ENCODE results near the gene FAM20C.

FAM20C gene

DNA sequence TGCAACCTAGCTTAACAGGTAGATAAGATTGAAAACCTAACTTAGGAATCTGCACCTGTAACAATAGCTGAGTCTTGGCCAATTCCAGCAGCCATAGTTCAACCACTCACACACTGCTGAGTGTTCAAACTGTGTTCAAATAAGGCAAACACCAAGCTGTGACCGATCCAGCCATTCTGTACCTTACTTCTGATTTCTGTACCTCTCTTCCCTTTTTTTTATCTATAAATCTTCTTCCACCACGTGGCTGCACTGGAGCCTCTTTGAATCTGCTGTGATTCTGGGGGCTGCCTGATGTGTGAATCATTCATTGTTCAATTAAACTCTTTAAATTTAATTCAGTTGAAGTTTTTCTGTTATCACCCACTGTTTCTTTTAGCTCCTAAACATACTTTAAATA, 81.9 kb downstream of the FAM20C start:
- DNase-seq: peak; percentile 90
- in situ Hi-C loops (cut with MboI; ENCODE audit: low pct_unique_long_range_greater_than_20kb, low sequenced_read_pairs): no loop called here

DNA sequence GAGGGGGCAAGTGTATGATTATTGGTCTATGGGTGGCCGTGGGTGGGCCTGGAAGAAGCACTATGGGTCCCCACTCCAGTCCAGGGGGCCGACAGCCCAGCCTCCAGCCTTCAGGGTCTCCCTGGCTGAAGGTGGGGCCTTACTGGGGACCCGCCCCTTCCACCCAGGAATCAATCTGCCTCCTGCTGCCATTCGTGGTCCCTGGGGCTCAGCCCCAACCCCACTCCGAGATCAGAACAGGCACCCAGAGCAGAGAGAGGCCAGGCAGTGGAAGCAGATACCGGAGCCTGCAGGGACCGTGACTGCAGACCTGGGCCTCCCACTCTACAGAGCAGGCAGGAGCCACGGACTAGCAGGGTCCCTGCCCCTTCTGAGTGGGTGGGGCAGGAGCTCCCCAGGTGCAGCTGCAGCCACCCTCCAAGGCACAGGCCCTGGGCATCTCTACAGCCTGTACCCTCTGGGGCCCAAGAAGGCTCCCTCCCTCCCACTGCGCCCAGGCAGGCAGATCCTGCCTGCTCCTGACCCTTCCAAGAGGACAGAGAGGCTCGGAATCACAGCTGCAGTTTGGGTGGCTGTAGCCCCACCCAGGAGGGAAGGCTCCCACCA, 84.0 kb downstream of the FAM20C start:
- in situ Hi-C loops (cut with MboI; ENCODE audit: low pct_unique_long_range_greater_than_20kb, low sequenced_read_pairs): no loop called here
- no peak for DNase-seq

DNA sequence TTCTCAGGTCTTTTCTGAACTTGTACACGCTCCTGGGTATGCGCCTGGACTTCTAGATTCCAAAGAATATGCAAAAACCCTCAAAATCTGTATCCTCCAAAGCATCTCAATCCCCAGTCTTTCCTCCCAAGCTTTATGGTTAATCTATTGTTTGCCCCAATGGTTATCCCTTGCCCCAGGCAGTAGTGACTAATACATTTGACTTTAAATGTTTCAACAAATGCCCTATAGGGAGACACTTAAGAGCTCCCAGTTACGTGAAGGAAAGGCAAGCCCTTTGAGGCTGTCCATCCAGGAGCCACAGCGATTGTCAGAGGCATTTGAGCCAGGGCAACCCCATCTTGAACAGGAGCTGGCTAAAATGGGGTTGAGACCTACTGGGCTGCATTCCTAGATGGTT, 84.9 kb downstream of the FAM20C start:
- in situ Hi-C loops (cut with MboI; ENCODE audit: low pct_unique_long_range_greater_than_20kb, low sequenced_read_pairs): no loop called here
- DNase-seq: no peak

DNA sequence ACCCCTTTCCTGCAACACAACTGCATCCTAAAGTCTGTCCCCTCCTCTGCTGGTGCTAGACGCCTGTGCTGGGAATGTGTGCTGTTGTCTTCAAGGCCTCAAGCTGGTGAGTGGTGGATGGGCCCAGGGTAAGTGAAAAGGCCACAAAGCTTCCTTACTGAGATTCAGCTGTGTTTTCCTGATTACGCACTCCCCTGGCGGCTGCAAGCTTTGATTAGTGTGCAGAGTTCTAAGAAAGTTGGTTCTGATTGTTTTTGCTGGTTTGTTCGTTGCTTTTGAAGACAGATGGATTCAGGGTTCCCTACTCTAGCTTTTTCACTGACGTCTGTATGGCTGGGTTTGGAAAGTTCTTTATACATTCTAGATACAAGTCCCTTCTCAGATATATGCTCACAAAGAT, 85.7 kb downstream of the FAM20C start:
- DNase-seq: no peak
- in situ Hi-C loops (cut with MboI; ENCODE audit: low pct_unique_long_range_greater_than_20kb, low sequenced_read_pairs): no loop called here

DNA sequence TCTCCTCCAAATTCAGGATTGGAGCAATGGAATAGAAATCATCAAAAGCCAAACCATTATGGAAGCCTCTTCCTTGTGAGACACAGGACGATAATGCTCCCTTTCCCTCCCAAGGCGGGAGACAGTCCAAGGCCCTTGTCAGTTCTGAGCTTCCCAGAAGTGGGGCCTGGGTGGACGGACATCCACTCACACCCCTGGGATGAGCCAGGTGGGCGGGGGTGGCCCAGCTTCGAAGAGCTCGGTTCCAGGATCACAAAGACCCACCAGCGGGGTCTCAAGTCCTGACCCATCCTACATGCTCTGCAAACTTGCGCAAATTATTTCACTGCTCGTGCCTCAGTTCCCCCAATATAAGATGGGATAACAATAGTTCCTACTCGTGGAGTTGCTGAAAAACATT, 87.5 kb downstream of the FAM20C start:
- in situ Hi-C loops (cut with MboI; ENCODE audit: low pct_unique_long_range_greater_than_20kb, low sequenced_read_pairs): no loop called here
- DNase-seq: no peak

DNA sequence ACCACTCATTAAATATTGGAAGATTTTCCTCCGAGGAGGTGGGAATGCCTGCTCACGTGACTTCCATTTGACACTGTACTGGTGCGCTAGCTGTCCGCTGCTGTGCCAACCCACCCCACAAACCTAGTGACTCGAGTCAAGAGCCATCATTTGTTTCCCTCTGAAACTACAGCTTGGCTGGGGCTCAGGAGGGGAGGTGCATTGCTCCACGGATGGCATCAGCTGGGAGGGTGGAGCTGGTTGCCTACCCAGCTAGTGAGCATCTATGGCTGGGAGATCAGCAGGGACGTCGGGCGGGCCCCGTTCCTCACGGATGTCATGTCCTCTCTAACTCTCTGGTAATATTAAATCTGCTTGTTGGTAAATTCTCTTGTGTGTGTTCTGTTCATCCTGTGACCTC, 88.1 kb downstream of the FAM20C start:
- DNase-seq: no peak
- in situ Hi-C loops (cut with MboI; ENCODE audit: low pct_unique_long_range_greater_than_20kb, low sequenced_read_pairs): no loop called here

DNA sequence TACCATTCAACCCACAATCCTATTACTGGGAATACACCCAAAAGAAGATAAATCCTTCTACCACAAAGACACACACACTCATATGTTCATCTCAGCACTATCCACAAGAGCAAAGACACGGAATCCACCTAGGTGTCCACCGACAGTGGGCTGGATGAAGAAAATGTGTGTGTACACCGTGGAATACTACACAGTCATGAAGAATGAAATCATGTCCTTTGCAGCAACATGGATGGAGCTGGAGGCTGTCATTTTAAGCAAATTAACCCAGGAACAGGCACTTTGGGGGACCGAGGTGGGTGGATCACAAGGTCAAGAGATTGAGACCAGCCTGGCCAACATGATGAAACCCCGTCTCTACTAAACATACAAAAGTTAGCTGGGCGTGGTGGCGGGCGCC, 89.3 kb downstream of the FAM20C start:
- DNase-seq: no peak
- in situ Hi-C loops (cut with MboI; ENCODE audit: low pct_unique_long_range_greater_than_20kb, low sequenced_read_pairs): no loop called here

DNA sequence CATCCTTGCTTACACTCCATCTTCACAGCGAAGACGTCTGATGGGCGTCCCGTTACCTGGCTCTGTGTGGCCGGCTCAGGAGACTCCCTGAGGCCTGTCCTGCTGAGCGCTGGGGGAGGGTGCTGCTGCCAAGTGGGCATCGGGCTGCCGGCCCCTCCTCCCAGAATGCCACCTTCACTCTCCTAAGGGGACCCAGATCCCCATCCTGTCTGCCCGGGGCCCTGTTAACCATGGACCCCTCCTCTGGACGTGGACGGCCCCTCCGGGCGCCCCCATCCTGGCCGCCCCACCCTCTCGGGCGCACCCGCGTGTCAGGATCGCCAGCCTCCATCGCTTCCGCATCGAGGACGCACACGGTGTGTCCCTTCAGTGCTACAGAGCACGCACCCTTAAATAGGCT, 90.2 kb downstream of the FAM20C start:
- DNase-seq: no peak
- in situ Hi-C loops (cut with MboI; ENCODE audit: low pct_unique_long_range_greater_than_20kb, low sequenced_read_pairs): no loop called here

DNA sequence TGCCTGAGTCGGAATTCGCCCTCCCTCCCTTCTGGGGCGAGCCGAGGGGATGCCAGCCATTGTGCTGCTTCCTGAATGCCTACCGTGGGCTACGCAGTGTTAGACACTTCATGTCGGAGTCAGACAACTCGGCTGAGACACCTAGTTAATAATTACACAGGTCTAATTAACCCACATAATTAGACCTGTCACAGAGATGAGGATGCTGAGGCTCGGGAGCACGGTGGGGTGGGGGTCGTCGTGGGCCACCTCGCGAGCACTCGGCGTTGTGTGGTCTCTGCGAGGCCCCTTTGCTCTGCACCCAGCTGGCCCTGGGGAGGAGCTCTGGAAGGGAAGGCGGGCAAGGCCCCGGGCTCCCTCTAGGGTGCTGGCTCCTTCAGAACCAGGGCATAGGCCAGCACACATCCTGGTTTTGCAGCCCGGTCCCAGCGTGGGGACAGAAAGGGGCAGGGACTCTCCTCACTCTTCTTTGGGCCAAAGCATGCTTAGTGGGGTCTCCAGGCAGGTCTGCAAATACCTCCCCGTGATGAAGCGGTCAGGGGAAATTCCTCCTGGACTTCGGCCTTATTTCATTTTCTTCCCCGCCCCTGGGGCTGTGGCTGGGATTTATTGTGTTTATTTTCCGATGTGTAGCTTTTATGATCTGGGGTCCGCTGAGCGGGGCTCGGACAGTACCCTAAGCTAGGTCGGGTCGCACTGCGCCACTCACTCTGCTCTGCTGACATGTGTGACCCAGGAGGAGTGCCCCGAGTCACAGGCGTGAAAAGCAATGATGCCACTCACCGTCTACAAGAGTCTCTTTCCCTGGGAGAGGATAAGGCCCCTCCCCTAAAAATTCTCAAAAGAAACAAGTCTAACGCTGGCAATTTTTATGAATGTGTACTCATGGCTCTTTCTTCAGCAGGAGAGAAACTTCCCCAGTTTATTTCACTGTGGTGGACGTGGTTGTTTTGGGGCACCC, 92.7 kb downstream of the FAM20C start:
- DNase-seq: no peak
- in situ Hi-C loops (cut with MboI; ENCODE audit: low pct_unique_long_range_greater_than_20kb, low sequenced_read_pairs): no loop called here

DNA sequence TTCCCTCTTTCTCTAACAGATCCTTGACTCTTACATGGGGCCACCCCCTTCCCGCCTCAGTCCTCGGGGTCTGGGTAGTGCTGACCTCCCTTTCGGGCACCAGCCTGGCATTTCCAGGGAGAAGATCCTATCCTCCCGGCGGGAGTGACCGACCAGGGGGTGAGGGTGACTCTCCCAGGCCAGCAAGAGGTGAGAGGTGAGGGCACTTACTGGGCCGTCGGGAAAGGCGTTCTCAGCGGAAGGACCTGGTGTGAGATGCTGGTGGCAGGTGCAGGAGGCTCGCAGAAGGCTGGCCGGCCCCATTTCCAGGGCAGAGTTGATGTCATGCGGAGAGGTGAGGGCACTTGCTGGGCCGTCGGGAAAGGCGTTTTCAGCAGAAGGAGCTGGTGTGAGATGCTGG, 93.4 kb downstream of the FAM20C start:
- in situ Hi-C loops (cut with MboI; ENCODE audit: low pct_unique_long_range_greater_than_20kb, low sequenced_read_pairs): no loop called here
- DNase-seq: no peak

DNA sequence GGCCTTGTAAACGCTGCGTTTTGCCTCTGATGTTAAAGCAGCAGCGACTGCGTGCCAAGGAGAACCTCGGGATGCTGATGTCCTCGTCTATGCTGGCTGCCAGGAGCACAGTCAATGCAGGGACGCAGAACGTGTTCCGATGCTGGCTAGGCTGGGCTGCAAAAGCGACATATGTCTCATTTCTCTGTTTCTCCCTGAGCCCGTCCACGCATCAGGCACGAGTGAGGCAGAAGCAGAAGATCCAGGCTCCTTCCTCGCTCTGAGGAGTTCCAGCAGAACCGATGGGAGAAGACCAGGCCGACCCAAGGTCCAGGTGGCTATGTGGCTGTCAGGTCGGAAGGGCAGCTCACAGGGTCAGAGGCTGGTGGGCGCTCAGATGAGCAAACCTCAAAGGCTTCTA, 93.9 kb downstream of the FAM20C start:
- in situ Hi-C loops (cut with MboI; ENCODE audit: low pct_unique_long_range_greater_than_20kb, low sequenced_read_pairs): no loop called here
- no peak for DNase-seq

DNA sequence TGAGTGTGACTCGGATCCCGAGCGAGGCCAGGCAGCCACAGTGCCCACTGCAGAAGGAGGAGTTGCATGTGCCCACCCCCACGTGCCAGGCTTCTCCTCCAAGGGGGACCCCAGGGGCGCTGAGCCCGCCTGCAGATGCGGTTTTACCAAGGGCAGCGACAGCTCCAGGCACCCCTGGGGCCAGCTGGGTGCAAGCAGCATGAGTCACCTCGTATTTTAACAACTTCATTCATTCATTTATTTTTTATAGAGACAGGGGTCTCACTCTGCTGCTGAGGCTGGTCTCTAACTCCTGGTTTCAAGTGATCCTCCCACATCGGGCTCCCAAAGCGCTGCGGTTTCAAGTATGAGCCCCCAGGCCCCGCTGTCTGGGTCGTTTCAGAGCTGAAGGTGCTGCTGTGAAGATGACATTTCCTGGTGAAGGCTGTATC, 96.3 kb downstream of the FAM20C start:
- DNase-seq: no peak
- in situ Hi-C loops (cut with MboI; ENCODE audit: low pct_unique_long_range_greater_than_20kb, low sequenced_read_pairs): no loop called here

DNA sequence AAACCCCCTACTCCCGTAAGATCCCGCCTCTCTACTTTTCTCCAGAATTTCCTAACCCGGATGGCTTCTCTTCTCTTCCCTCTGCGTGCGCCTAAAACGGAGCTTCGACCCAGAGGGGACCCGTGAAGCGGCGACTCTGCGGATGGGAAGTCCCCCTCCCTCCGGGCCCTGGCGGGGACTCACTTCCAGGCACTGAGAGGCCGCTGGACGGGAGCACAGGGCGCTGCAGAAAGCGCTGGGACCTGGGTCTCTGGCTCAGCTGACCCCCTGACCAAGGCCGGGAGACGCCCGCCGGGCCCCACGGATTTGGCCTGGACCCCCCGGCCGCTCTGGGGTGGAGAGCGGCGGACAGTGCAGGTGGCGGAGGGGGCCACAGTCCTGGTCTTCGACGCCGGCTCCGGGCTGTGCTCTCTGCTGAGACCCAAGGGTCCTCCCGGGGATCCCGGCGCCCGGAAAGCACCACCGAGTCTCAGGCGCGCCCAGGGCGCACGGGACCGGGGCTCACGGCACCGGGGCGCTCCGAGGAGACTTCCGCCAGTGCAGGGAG, 96.9 kb downstream of the FAM20C start:
- DNase-seq: no peak
- in situ Hi-C loops (cut with MboI; ENCODE audit: low pct_unique_long_range_greater_than_20kb, low sequenced_read_pairs): no loop called here

DNA sequence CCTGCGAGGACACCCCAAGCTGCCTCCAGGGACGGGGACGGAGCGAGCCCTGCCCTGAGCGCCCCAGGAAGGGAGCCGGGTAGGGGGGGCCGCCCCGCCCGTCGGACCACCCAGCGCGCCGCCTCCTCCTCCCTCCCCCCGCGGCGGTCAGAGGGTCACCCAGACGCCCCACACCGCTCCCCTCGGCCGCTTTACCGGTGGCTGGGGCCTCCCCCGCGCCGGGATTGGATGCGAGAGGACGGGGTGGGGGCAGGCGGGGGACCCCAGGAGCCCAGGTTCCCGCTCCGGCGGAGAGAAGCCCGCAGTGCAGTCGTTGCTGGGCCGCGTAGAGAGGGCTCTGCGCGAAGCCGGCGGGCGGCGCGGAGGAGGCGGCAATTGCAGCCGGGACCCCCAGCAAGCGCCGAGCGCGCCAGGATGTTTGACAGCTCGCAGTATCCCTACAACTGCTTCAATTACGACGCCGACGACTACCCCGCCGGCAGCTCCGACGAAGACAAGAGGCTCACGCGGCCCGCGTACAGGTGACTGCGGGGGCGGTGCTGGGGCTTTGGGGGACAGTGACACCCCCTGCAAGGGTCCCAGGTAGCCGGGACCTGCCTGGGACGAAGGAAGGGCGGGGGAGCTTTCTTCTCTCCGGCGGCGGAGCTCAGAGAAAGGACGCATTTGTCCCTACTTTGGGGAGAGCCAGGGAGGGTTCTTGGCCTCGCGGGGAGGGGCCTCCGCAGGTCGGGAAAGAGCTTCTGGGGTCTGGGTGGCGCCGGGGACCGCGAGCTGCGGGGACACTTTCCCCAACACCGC, 97.6 kb downstream of the FAM20C start, which contains the start of gene FOXL3:
Gene FOXL3, plus strand, starts transcription at position 415 of the 798 bp plus-strand sequence. Its CDS starts 0 bp downstream, at position 415.
- in situ Hi-C loops (cut with MboI; ENCODE audit: low pct_unique_long_range_greater_than_20kb, low sequenced_read_pairs): no loop called here
- no peak for DNase-seq

DNA sequence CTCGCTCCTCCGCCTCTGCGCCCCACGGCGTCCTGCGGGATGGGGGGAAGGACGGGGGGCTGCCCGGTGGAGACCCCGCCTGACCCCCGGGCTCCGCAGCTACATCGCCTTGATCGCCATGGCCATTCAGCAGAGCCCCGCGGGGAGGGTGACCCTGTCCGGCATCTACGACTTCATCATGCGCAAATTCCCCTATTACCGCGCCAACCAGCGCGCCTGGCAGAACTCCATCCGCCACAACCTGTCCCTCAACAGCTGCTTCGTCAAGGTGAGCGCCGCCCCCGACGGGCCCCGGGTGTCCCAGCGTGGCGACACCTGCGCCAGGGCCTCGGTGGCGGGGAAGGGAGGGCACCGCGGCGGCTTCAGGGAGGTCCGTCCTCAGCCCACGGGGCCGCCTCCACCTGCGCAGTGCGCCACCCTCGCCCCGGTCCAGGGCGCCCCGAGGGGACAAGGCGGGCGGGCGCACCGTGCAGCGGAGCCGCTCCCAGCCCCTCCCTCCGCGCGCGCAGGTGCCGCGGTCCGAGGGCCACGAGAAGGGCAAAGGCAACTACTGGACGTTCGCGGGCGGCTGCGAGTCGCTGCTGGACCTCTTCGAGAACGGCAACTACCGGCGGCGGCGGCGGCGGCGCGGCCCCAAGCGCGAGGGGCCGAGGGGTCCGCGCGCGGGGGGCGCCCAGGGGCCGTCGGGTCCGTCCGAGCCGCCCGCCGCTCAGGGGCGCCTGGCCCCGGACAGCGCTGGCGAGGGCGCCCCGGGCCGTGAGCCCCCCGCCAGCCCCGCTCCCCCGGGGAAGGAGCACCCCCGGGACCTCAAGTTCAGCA, 98.4 kb downstream of the FAM20C start:
- DNase-seq: no peak
- in situ Hi-C loops (cut with MboI; ENCODE audit: low pct_unique_long_range_greater_than_20kb, low sequenced_read_pairs): no loop called here

DNA sequence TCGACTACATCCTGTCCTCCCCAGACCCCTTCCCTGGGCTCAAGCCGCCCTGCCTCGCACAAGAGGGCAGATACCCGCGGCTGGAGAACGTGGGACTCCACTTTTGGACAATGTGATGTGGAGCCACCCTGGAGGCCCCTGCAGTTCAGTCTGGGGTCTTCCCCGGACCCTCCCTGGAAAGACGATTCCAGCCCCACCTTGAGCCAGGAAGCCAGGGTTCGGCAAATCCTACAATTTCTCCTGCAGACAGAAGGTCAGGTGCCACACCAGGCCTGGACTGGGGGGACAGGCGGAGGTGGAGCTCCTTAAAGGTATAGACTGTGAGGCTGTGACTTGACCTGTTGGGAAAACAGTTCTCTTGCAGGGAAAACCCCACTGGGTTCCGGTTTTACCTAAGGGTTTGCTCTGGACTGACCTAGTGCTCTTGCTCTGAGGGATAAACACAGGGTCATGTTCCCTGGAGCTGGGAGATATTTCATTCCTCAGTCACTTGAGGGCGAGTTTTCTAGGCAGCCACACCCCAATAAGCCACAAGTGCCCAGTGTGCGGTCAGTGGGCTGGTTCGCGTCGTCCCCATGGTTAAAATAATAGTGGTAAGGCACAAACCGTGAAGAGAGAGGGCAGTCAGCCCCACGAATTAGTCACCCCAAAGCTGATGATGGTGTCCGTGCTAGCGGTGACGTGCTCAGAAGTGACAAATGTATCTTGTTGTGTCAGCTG, 99.2 kb downstream of the FAM20C start:
- in situ Hi-C loops (cut with MboI; ENCODE audit: low pct_unique_long_range_greater_than_20kb, low sequenced_read_pairs): no loop called here
- no peak for DNase-seq

DNA sequence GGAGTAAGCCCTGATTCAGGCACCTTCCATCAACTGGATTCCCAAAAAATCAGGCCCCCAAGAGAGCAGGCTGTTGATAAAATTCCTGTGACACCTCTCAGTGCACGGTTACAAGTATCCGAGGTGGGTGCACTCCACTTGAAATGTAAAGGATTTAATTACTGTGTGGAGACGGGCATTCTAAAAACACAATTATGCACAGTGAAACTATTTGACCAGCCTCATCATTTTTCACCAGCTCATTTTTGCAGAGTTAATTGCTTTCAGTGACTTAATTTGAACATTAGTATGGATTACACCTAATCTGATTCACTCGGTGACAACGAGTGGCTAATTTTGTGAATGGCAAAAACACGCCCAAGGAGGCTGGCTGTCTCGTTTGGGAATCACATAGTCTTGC, 99.9 kb downstream of the FAM20C start:
- in situ Hi-C loops (cut with MboI; ENCODE audit: low pct_unique_long_range_greater_than_20kb, low sequenced_read_pairs): no loop called here
- DNase-seq: no peak

DNA sequence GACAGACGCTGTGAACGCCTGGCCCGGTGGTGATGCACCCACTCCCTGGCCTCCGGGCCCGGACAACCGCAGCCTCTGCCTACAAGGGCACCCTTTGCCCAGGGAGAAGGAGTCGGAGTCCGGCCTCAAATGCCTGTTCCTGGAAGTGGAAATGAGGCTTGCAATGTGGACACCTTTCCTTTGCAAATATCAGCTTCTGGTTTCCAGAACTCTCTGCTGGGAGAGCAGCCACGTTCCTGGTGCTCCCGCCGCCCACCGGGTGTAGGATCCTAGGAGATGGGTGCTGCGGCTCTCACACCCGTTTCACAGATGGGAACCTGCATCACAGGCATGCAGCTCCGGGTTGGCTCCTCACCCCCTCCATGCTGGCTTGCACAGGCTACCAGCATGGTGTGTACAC, 100.5 kb downstream of the FAM20C start:
- in situ Hi-C loops (cut with MboI; ENCODE audit: low pct_unique_long_range_greater_than_20kb, low sequenced_read_pairs): no loop called here
- no peak for DNase-seq
